Neural cell (in vitro differentiated cells): ENCODE results near the gene RGS17. TPM values are rescaled to one million over a fixed set of nuclear protein-coding genes. Genes with fewer than 3 reads are reported as not detected.

Experiments used
- H2AFZ ChIP-seq: fragments of 200-600, 300-800 bp; sonication (generic), shearing (Covaris generic); 2 replicates; pipeline ENCODE4 v1.6.0; 2014; ENCODE audit warnings: low read depth, mild to moderate bottlenecking, antibody characterized with exemption, low read length, moderate library complexity
- H3F3A ChIP-seq: fragments of 200-600 bp; shearing (Covaris generic); 2 replicates; pipeline ENCODE4 v1.6.1; 2016; ENCODE audit warnings: mild to moderate bottlenecking, moderate library complexity, mixed read lengths, antibody characterized with exemption, low read length; ENCODE audit not compliant: insufficient read depth, poor library complexity, severe bottlenecking
- H3K27ac ChIP-seq: fragments of 200-600, 300-800 bp; sonication (generic), shearing (Covaris generic); 2 replicates; pipeline ENCODE4 v1.5.1; 2014; ENCODE audit warnings: mild to moderate bottlenecking, low read length, moderate library complexity
- H3K27me3 ChIP-seq: fragments of 300-800, 200-600 bp; sonication (generic), shearing (Covaris generic); 2 replicates; pipeline ENCODE4 v1.6.0; 2014; ENCODE audit warnings: mild to moderate bottlenecking, low read depth, low read length, moderate library complexity; ENCODE audit not compliant: insufficient read depth
- H3K36me3 ChIP-seq: fragments of 300-800, 200-600 bp; sonication (generic), shearing (Covaris generic); 2 replicates; pipeline ENCODE4 v1.5.1; 2014; ENCODE audit warnings: mild to moderate bottlenecking, antibody characterized with exemption, low read length, moderate library complexity; ENCODE audit not compliant: insufficient read depth
- H3K4me2 ChIP-seq: fragments of 300-800, 200-600 bp; sonication (generic), shearing (Covaris generic); 2 replicates; pipeline ENCODE4 v1.6.0; 2014; ENCODE audit warnings: mild to moderate bottlenecking, low read length
- H3K4me3 ChIP-seq: fragments of 300-800, 200-600 bp; sonication (generic), shearing (Covaris generic); 2 replicates; pipeline ENCODE4 v1.5.1; 2014; ENCODE audit warnings: mild to moderate bottlenecking, low read length, moderate library complexity
- H3K79me2 ChIP-seq: fragments of 200-600 bp; shearing (Covaris generic); replicated peaks from 2 replicates; pipeline ENCODE4 v1.6.0; 2014; ENCODE audit warnings: mild to moderate bottlenecking, low read length, moderate library complexity; ENCODE audit not compliant: insufficient read depth
- H3K9ac ChIP-seq: fragments of 300-800, 200-600 bp; sonication (generic), shearing (Covaris generic); 2 replicates; pipeline ENCODE4 v1.6.1; 2016; ENCODE audit warnings: mild to moderate bottlenecking, low read length, mixed read lengths
- H3K9me2 ChIP-seq: fragments of 200-600 bp; shearing (Covaris generic); 2 replicates; pipeline ENCODE4 v1.6.1; 2016; ENCODE audit warnings: mild to moderate bottlenecking, low read length, mixed read lengths; ENCODE audit not compliant: insufficient read depth
- H3K9me3 ChIP-seq: fragments of 200-600, 300-800 bp; sonication (generic), shearing (Covaris generic); 2 replicates; pipeline ENCODE4 v1.6.1; 2016; ENCODE audit warnings: mild to moderate bottlenecking, mixed run types, low read length, moderate library complexity, mixed read lengths
- H4K20me1 ChIP-seq: fragments of 200-600 bp; shearing (Covaris generic); 2 replicates; pipeline ENCODE4 v1.6.1; 2016; ENCODE audit warnings: mild to moderate bottlenecking, mixed run types; ENCODE audit not compliant: insufficient read depth
- CTCF ChIP-seq: fragments of 450-650 bp; IDR thresholded peaks from 2 replicates; pipeline ENCODE4 v1.5.1; 2014; ENCODE audit warnings: antibody characterized with exemption, mild to moderate bottlenecking, moderate library complexity; ENCODE audit not compliant: poor library complexity, severe bottlenecking
- EP300 ChIP-seq: fragments of 450-650 bp; conservative IDR thresholded peaks from 2 replicates; pipeline ENCODE4 v1.6.1; 2014; ENCODE audit warnings: antibody characterized with exemption, mild to moderate bottlenecking, moderate library complexity; ENCODE audit not compliant: poor library complexity, severe bottlenecking
- EZH2 ChIP-seq: fragments of 200-600, 300-800 bp; shearing (Covaris generic), sonication (generic); IDR thresholded peaks from 2 replicates; pipeline ENCODE4 v1.6.1; 2014; ENCODE audit warnings: antibody characterized with exemption, low read length, borderline replicate concordance, mild to moderate bottlenecking; ENCODE audit not compliant: insufficient read depth, poor library complexity, severe bottlenecking
- MXI1 ChIP-seq: fragments of 450-650 bp; conservative IDR thresholded peaks from 2 replicates; pipeline ENCODE4 v1.6.1; 2014; ENCODE audit warnings: antibody characterized with exemption, mild to moderate bottlenecking; ENCODE audit not compliant: poor library complexity, severe bottlenecking
- POLR2AphosphoS5 ChIP-seq: IDR thresholded peaks from 2 replicates; pipeline ENCODE4 v1.6.1; 2012
- RAD21 ChIP-seq: fragments of 450-650 bp; conservative IDR thresholded peaks from 2 replicates; pipeline ENCODE4 v1.6.1; 2014; ENCODE audit warnings: antibody characterized with exemption, mild to moderate bottlenecking, moderate library complexity
- REST ChIP-seq: IDR thresholded peaks from 2 replicates; pipeline ENCODE4 v1.6.1; 2012; ENCODE audit warnings: borderline replicate concordance
- SMC3 ChIP-seq: fragments of 450-650 bp; conservative IDR thresholded peaks from 2 replicates; pipeline ENCODE4 v1.6.1; 2014; ENCODE audit warnings: antibody characterized with exemption, mild to moderate bottlenecking, moderate library complexity; ENCODE audit not compliant: poor library complexity
- TAF1 ChIP-seq: IDR thresholded peaks from 2 replicates; pipeline ENCODE4 v1.6.1; 2012; ENCODE audit warnings: low read depth
- polyA plus RNA-seq: library from polyadenylated mRNA; depleted of rRNA; stranded (reverse); fragments of >200 nt; gene quantifications from 2 replicates; pipeline ENCODE4 v1.2.3, GENCODE V29; 2014

RGS17 gene
- polyA plus RNA-seq, 1 donor from 2014 or later: 44.9 TPM

GRCh38 chr6:153130515-153131036 is 506 bp downstream of the RGS17 start:
- peak overlapping the region; percentile 88 for H3K9ac ChIP-seq

GRCh38 chr6:153129873-153130514 is 1.1 kb downstream of the RGS17 start:
- Histone ChIP-seq H3K9ac (peak overlapping the region; percentile 88), H4K20me1 (no peaks in the 10 kb centered on the region), H2AFZ (peak overlapping the region; percentile 73), H3K27me3 (no peaks in the 10 kb centered on the region), H3K4me3 (peak overlapping the region; percentile 96), H3F3A (no peaks in the 10 kb centered on the region), H3K4me2 (peak overlapping the region; percentile 68), H3K27ac (peak overlapping the region; percentile 83), H3K9me3 (no peaks in the 10 kb centered on the region), H3K9me2 (no peaks in the 10 kb centered on the region), H3K36me3 (no peaks in the 10 kb centered on the region), H3K79me2 (peaks cover 25% of the 10 kb centered on the region)
- TF ChIP-seq POLR2AphosphoS5 (no peak), TAF1 (peak; percentile 71), EZH2 (no peak), SMC3 (peak; percentile 32), MXI1 (peak; percentile 39)

More at GRCh38 chr6:153130515-153131036, 506 bp downstream of the RGS17 start:
- Histone ChIP-seq H3K79me2 (peaks cover 25% of the 10 kb centered on the region), H3K36me3 (no peaks in the 10 kb centered on the region), H3F3A (no peaks in the 10 kb centered on the region), H2AFZ (peak overlapping the region; percentile 73), H3K9me2 (no peaks in the 10 kb centered on the region), H3K4me3 (peak overlapping the region; percentile 96), H3K9me3 (no peaks in the 10 kb centered on the region), H3K27ac (peak overlapping the region; percentile 83), H4K20me1 (no peaks in the 10 kb centered on the region), H3K4me2 (no peak overlapping the region), H3K27me3 (no peaks in the 10 kb centered on the region)
- TF ChIP-seq CTCF: no peak
- TF ChIP-seq RAD21: peak; percentile 25
- TF ChIP-seq EP300: peak; percentile 27
- TF ChIP-seq TAF1: no peak
- TF ChIP-seq REST: peak; percentile 6
- TF ChIP-seq SMC3: peak; percentile 11
- peak; percentile 39 for TF ChIP-seq MXI1
